Breast epithelium (tissue), 4 donors: Measurements from ENCODE around the gene RERE. TPM values are rescaled to one million over a fixed set of nuclear protein-coding genes. Genes with fewer than 3 reads are reported as not detected.
A peak's percentile ranks its signal among the peaks of the same experiment; 100 is the strongest.

Source experiments
- DNase-seq, 2 donors: peaks; one replicate each; pipeline ENCODE4 v3.0.0-alpha.2; 2019; ENCODE audit warnings: low spot score in 2 of 2
- H3K27ac ChIP-seq, 2 donors: fragments of 200-600 bp; sonication (generic) in 1 of 2; one replicate each; pipeline ENCODE4 v1.5.1; 2016 to 2019; ENCODE audit warnings: mild to moderate bottlenecking in 1 of 2
- H3K27me3 ChIP-seq, 2 donors: fragments of 200-600 bp; sonication (generic) in 1 of 2; one replicate each; pipeline versions ENCODE4 v1.5.1 to v1.6.0; 2017 to 2019; ENCODE audit warnings: control low read depth in 1 of 2, mild to moderate bottlenecking in 1 of 2
- H3K36me3 ChIP-seq: fragments of 200-600 bp; one replicate; pipeline ENCODE4 v1.5.1; 2019
- H3K4me1 ChIP-seq, 2 donors: fragments of 200-600 bp; sonication (generic); one replicate each; pipeline ENCODE4 v1.5.1; 2016 to 2019; ENCODE audit warnings: control low read depth in 1 of 2
- H3K4me3 ChIP-seq, 3 donors: fragments of 200-600 bp; sonication (generic); 1 replicate in 2 of 3; 2 replicates in 1 of 3; pipeline ENCODE4 v1.5.1; 2016 to 2019; ENCODE audit warnings: mild to moderate bottlenecking in 3 of 3, moderate library complexity in 2 of 3
- H3K9me3 ChIP-seq, 2 donors: fragments of 200-600 bp; sonication (generic) in 1 of 2; one replicate each; pipeline ENCODE4 v1.5.1; 2016 to 2019; ENCODE audit warnings: control low read depth in 1 of 2
- POLR2A ChIP-seq: fragments of 450-650 bp; IDR thresholded peaks from one replicate; pipeline ENCODE4 v1.6.1; 2016; ENCODE audit warnings: antibody characterized with exemption, mild to moderate bottlenecking, moderate library complexity
- POLR2AphosphoS5 ChIP-seq, 3 donors: sonication (generic); formaldehyde crosslinking; IDR thresholded peaks; one replicate each; pipeline ENCODE4 v1.6.1; 2017; ENCODE audit warnings: antibody characterized with exemption in 3 of 3
- intact Hi-C: fragments of 100-400 bp; cut with DNase I; formaldehyde crosslinking; loops from one replicate; pipeline ENCODE4 v1.15.1; 2023; ENCODE audit warnings: low total_unique reads
- total RNA-seq, 3 donors: library from RNA; depleted of rRNA; stranded (reverse); fragments of >200 nt; gene quantifications; one replicate each; pipeline ENCODE4 v1.1.0, GENCODE V29; 2016
- TF ChIP-seq, protein P1 (sequence below), 3 donors: fragments of 450-650 bp; IDR thresholded peaks; one replicate each; pipeline ENCODE4 v1.5.1; 2016 to 2017; ENCODE audit warnings: antibody characterized with exemption in 3 of 3, mild to moderate bottlenecking in 3 of 3, moderate library complexity in 3 of 3

RERE gene
- total RNA-seq, 3 donors from 2014 or later = 65.8 to 166 (median 123) TPM

DNA sequence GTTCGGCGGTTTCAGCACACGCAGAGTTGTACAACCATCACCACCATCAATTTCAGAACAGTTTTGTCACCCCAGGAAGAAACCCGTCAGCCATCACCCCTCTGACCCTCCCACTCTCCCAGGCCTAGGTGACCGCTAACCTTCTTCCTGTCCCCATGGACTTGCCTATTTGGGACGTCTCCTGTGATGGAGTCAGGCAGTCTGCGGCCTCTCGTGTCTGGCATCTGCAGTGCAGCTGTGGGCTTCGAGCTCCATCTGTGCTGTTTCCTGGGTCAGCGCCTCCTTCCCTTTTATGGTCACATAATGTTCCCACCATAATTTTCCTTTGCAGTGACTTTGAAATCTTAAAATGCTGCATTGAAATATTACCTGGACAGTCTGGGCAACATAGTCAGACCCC is 475.1 kb downstream of the RERE start:
- Histone ChIP-seq H3K27me3 (no peaks in the 10 kb centered on the region), H3K4me3 (no peak overlapping the region), H3K4me1 (no peaks in the 10 kb centered on the region), H3K27ac (peak overlapping the region in 1 of 2 donors; percentile 43), H3K9me3 (no peaks in the 10 kb centered on the region), H3K36me3 (no peaks in the 10 kb centered on the region)
- TF ChIP-seq POLR2A (no peak), POLR2AphosphoS5 (IDR thresholded peaks at IDR 0.05) (no peak)
- TF ChIP-seq, protein P1, sequence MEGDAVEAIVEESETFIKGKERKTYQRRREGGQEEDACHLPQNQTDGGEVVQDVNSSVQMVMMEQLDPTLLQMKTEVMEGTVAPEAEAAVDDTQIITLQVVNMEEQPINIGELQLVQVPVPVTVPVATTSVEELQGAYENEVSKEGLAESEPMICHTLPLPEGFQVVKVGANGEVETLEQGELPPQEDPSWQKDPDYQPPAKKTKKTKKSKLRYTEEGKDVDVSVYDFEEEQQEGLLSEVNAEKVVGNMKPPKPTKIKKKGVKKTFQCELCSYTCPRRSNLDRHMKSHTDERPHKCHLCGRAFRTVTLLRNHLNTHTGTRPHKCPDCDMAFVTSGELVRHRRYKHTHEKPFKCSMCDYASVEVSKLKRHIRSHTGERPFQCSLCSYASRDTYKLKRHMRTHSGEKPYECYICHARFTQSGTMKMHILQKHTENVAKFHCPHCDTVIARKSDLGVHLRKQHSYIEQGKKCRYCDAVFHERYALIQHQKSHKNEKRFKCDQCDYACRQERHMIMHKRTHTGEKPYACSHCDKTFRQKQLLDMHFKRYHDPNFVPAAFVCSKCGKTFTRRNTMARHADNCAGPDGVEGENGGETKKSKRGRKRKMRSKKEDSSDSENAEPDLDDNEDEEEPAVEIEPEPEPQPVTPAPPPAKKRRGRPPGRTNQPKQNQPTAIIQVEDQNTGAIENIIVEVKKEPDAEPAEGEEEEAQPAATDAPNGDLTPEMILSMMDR (IDR thresholded peaks at IDR 0.05) = no peak
- DNase-seq = no peak
- intact Hi-C loops = no loop called here

DNA sequence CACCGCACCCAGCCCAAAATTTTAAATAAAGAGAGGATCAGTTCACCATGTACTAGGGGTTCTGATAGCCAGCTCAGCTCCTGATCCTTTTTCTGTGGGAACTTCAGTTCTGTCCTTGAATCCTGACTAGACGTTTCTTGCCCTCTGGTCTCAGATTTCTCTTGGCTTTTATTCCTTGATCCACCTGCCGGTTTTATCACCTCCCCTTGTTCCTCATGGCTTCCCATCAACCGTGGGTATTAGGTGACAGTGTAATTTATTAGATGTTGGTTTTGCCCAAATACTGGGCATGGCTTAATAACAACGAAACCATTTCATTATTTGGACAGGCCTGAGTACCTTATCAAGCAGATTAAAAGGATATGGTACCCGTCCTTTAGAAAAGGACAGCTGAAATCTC is 477.0 kb downstream of the RERE start:
- intact Hi-C loops = no loop called here
- H3K4me3 ChIP-seq = no peak overlapping the region
- no peaks in the 10 kb centered on the region for H3K4me1 ChIP-seq
- H3K36me3 ChIP-seq = no peaks in the 10 kb centered on the region
- no peak overlapping the region for H3K27ac ChIP-seq
- TF ChIP-seq POLR2A (no peak), POLR2AphosphoS5 (IDR thresholded peaks at IDR 0.05) (no peak)
- no peaks in the 10 kb centered on the region for H3K27me3 ChIP-seq
- no peaks in the 10 kb centered on the region for H3K9me3 ChIP-seq
- no peak for DNase-seq

DNA sequence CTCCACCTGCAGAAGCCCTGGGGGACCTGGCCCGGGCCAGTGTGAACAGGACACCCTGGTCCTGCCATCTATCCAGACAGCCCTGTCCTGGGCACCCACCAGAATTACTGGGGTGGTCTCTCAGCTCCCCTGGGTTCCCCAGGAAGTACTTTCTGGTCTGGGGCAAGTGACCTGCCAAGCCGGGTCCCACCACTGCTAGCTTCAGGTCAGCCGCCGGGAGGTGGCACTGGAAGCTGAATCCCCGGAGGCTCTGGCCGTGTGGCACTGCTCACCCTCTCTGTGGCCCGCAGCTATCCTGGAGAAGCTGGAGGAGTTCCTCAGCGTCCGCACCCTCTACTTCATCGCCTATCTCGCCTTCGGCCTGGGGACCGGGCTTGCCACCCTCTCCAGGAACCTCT is 478.2 kb downstream of the RERE start:
- Histone ChIP-seq H3K4me1 (no peaks in the 10 kb centered on the region), H3K36me3 (no peaks in the 10 kb centered on the region), H3K9me3 (no peaks in the 10 kb centered on the region), H3K27ac (no peak overlapping the region), H3K4me3 (no peak overlapping the region), H3K27me3 (no peaks in the 10 kb centered on the region)
- no peak for TF ChIP-seq POLR2AphosphoS5 (IDR thresholded peaks at IDR 0.05)
- TF ChIP-seq, protein P1 (IDR thresholded peaks at IDR 0.05) = no peak
- TF ChIP-seq POLR2A = no peak
- DNase-seq = no peak
- intact Hi-C loops = no loop called here

DNA sequence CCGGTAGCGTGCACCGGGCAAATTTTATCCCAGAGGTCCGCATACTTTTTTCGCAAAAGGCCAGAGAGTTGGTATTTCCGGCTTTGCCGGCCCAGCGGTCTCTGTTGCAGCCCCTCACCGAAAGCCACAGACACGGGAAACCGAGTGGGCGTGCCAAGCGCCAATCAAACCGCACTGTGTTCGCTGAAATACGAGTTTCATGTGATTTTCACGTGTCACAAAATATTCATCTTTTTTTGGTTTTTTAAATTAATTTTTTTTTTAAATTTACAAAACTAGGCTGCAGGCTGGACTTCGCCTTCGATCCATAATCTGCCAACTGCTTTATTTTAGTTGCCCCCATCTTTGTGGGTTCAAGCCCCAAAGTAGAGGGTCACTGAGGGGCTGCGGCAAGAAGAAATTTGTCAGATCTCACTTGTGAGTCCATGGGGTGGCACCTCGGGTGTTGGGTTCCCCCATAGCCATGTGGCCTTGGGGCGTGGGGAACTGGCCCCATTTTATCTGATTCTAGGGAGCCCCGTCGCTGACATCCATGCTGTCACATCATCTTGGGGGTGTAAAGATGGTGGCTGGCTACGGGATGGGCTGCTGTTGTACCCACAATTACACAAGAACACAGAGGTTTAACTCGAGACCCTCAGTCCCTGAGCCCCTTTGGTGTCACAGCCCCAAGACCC is 478.8 kb downstream of the RERE start:
- no peak for DNase-seq
- H3K9me3 ChIP-seq = no peaks in the 10 kb centered on the region
- H3K27ac ChIP-seq = no peak overlapping the region
- H3K4me3 ChIP-seq = no peak overlapping the region
- intact Hi-C loops = no loop called here
- no peaks in the 10 kb centered on the region for H3K4me1 ChIP-seq
- TF ChIP-seq, protein P1 (IDR thresholded peaks at IDR 0.05) = no peak
- no peak for TF ChIP-seq POLR2A
- no peak for TF ChIP-seq POLR2AphosphoS5 (IDR thresholded peaks at IDR 0.05)
- H3K27me3 ChIP-seq = no peaks in the 10 kb centered on the region
- no peaks in the 10 kb centered on the region for H3K36me3 ChIP-seq

DNA sequence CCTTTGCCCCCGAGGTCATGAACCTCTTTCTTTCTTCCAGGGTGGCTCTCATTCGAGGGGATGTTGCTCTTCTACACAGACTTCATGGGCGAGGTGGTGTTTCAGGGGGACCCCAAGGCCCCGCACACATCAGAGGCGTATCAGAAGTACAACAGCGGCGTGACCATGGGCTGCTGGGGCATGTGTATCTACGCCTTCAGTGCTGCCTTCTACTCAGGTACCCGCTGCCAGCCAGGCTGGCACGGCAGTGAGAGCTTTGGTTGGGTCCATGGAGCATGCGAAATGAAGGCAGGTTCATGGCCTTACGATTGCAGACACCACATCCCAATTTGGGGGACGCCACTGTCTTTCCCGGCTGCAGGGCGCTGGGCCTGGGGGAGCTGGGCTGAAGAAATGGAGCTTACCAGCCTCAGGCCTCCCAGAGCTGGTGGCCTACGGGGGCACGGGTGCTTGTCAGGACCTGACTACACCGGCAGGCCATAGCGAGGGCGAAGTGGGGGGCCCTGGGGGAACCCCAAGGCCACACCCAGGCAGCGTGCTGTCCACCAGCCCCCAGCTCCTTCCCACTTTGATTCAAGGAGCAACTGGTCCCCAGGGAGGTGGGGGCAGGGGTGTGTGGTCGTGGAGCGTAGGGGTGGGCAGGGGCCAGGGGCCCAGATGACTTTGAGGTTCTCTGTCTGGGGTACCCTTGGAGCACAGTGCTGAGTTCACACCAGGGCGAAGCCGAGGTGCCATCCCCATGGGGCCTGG is 479.5 kb downstream of the RERE start:
- no peak overlapping the region for H3K4me3 ChIP-seq
- no peaks in the 10 kb centered on the region for H3K36me3 ChIP-seq
- no peaks in the 10 kb centered on the region for H3K4me1 ChIP-seq
- H3K27ac ChIP-seq = no peak overlapping the region
- TF ChIP-seq POLR2A = no peak
- TF ChIP-seq, protein P1 (IDR thresholded peaks at IDR 0.05) = no peak
- no peak for TF ChIP-seq POLR2AphosphoS5 (IDR thresholded peaks at IDR 0.05)
- H3K27me3 ChIP-seq = no peaks in the 10 kb centered on the region
- H3K9me3 ChIP-seq = no peaks in the 10 kb centered on the region
- intact Hi-C loops = no loop called here
- DNase-seq = no peak
